ENCODE data around the gene ARFGEF3. TPM values are rescaled to one million over a fixed set of nuclear protein-coding genes. Genes with fewer than 3 reads are reported as not detected.

ARFGEF3 gene
- total and polyA plus RNA-seq, 10 of the 15 experiments (the other 5 are each of a cell fraction or from before 2014, with no cell fraction given), result under 0.01 to 0.08 (median 0.02) TPM; not detected in 1

- TF ChIP-seq ZBTB40 (IDR thresholded peaks at IDR 0.05; ENCODE audit: borderline replicate concordance), result no peak
- no peak for TF ChIP-seq CHD2 (IDR thresholded peaks at IDR 0.05; ENCODE audit: borderline replicate concordance, low read depth, low read length)
- no peak for TF ChIP-seq PRDM15 (CRISPR knock-in tag; IDR thresholded peaks at IDR 0.05)
- no peak for TF ChIP-seq TCF3 (IDR thresholded peaks at IDR 0.05; ENCODE audit: borderline replicate concordance, insufficient read depth, low read depth, low read length)
- no peak for TF ChIP-seq REST (IDR thresholded peaks at IDR 0.05; ENCODE audit: low read depth, low read length)
- no peak for TF ChIP-seq DPF2 (IDR thresholded peaks at IDR 0.05)
- TF ChIP-seq ZBTB33 (IDR thresholded peaks at IDR 0.05), result no peak
Measured at GRCh38 chr6:138226700-138227315, 65.1 kb downstream of the ARFGEF3 start (continued).

Measured in GM12878 (cell line).